Loucy (cell line): Measurements from ENCODE around the gene RABAC1.

Experiments used
- H2AFZ ChIP-seq: fragments of 200-600 bp; sonication (generic); 2 replicates; pipeline ENCODE4 v1.6.0; 2016; ENCODE audit warnings: antibody characterized with exemption, mild to moderate bottlenecking, low read length, moderate library complexity
- H3F3A ChIP-seq: fragments of 200-600 bp; 2 replicates; pipeline ENCODE4 v1.6.0; 2016; ENCODE audit warnings: antibody characterized with exemption, low read depth, mild to moderate bottlenecking
- H3K27me3 ChIP-seq: fragments of 200-600 bp; sonication (generic); 2 replicates; pipeline ENCODE4 v1.6.1; 2014; ENCODE audit warnings: low read length, mild to moderate bottlenecking; ENCODE audit not compliant: insufficient read depth, poor library complexity, severe bottlenecking
- H3K36me3 ChIP-seq: fragments of 200-600 bp; sonication (generic); 2 replicates; pipeline ENCODE4 v1.6.1; 2016; ENCODE audit warnings: low read length; ENCODE audit not compliant: insufficient read depth
- H3K4me1 ChIP-seq: fragments of 200-600 bp; sonication (generic); 2 replicates; pipeline ENCODE4 v1.5.1; 2014; ENCODE audit warnings: low read length, mild to moderate bottlenecking; ENCODE audit not compliant: insufficient read depth, poor library complexity, severe bottlenecking
- H3K4me2 ChIP-seq: fragments of 200-600 bp; sonication (generic); 2 replicates; pipeline ENCODE4 v1.6.0; 2014; ENCODE audit warnings: antibody characterized with exemption, low read length, low read depth, mild to moderate bottlenecking; ENCODE audit not compliant: poor library complexity, severe bottlenecking
- H3K4me3 ChIP-seq: fragments of 200-600 bp; sonication (generic); 2 replicates; pipeline ENCODE4 v1.5.1; 2014; ENCODE audit warnings: low read length, mild to moderate bottlenecking, mixed read lengths; ENCODE audit not compliant: poor library complexity, severe bottlenecking
- H3K79me2 ChIP-seq: fragments of 200-600 bp; sonication (generic); 2 replicates; pipeline ENCODE4 v1.6.1; 2014; ENCODE audit warnings: low read length; ENCODE audit not compliant: insufficient read depth
- H3K9ac ChIP-seq: fragments of 200-600 bp; sonication (generic); 2 replicates; pipeline ENCODE4 v1.6.0; 2014; ENCODE audit warnings: mild to moderate bottlenecking, low read depth, low read length, moderate library complexity; ENCODE audit not compliant: poor library complexity, severe bottlenecking
- H3K9me2 ChIP-seq: fragments of 200-600 bp; sonication (generic); replicated peaks from 2 replicates; pipeline ENCODE4 v1.6.1; 2016; ENCODE audit warnings: low read depth, low read length, mixed read lengths
- H3K9me3 ChIP-seq: fragments of 200-600 bp; sonication (generic); 2 replicates; pipeline ENCODE4 v1.6.1; 2014; ENCODE audit warnings: mild to moderate bottlenecking, antibody characterized with exemption, low read length, low read depth; ENCODE audit not compliant: insufficient read depth
- H4K20me1 ChIP-seq: fragments of 200-600 bp; sonication (generic); 2 replicates; pipeline ENCODE4 v1.6.0; 2014; ENCODE audit warnings: antibody characterized with exemption, low read length, mild to moderate bottlenecking; ENCODE audit not compliant: insufficient read depth, poor library complexity, severe bottlenecking
- CTCF ChIP-seq: fragments of 200-600 bp; sonication (generic); conservative IDR thresholded peaks from 2 replicates; pipeline ENCODE4 v1.5.1; 2014; ENCODE audit warnings: mild to moderate bottlenecking, antibody characterized with exemption, low read length
- EZH2phosphoT487 ChIP-seq: fragments of 200-600 bp; IDR thresholded peaks from 2 replicates; pipeline ENCODE4 v1.6.1; 2018; ENCODE audit warnings: antibody characterized with exemption, mild to moderate bottlenecking, moderate library complexity, borderline replicate concordance

The RABAC1 gene

GRCh38 chr19:41912899-41913537 lies 46.1 kb downstream of the RABAC1 start:
- Histone ChIP-seq H4K20me1 (no peaks in the 10 kb centered on the region), H3K27me3 (no peaks in the 10 kb centered on the region), H3K36me3 (no peaks in the 10 kb centered on the region; the same call in 1 of the 2 replicates), H3K4me1 (no peaks in the 10 kb centered on the region), H3K9me3 (no peaks in the 10 kb centered on the region), H3F3A (no peaks in the 10 kb centered on the region), H3K9ac (no peak overlapping the region), H3K4me3 (no peak overlapping the region), H3K4me2 (no peak overlapping the region), H3K79me2 (no peaks in the 10 kb centered on the region), H2AFZ (no peak overlapping the region), H3K9me2 (no peaks in the 10 kb centered on the region)
- TF ChIP-seq EZH2phosphoT487 (no peak), CTCF (no peak)

GRCh38 chr19:41911889-41912731 lies 47.0 kb downstream of the RABAC1 start:
- Histone ChIP-seq H3K9ac (no peak overlapping the region), H3K27me3 (no peaks in the 10 kb centered on the region), H4K20me1 (no peaks in the 10 kb centered on the region), H3K79me2 (no peaks in the 10 kb centered on the region), H3K36me3 (no peaks in the 10 kb centered on the region; the same call in 1 of the 2 replicates), H3K4me2 (no peak overlapping the region), H3K9me3 (no peaks in the 10 kb centered on the region), H3K9me2 (no peaks in the 10 kb centered on the region), H2AFZ (no peak overlapping the region), H3K4me1 (no peaks in the 10 kb centered on the region), H3F3A (no peaks in the 10 kb centered on the region), H3K4me3 (no peak overlapping the region)
- TF ChIP-seq EZH2phosphoT487: no peak
- no peak for TF ChIP-seq CTCF

GRCh38 chr19:41910992-41911888 lies 47.9 kb downstream of the RABAC1 start:
- Histone ChIP-seq H3K4me1 (no peaks in the 10 kb centered on the region), H3K4me2 (no peak overlapping the region), H4K20me1 (no peaks in the 10 kb centered on the region), H3K27me3 (no peaks in the 10 kb centered on the region), H3K9me2 (no peaks in the 10 kb centered on the region), H3F3A (no peaks in the 10 kb centered on the region), H3K36me3 (peaks cover 7% of the 10 kb centered on the region; the same call in 1 of the 2 replicates), H3K79me2 (no peaks in the 10 kb centered on the region), H2AFZ (no peak overlapping the region), H3K9ac (no peak overlapping the region), H3K9me3 (no peaks in the 10 kb centered on the region), H3K4me3 (no peak overlapping the region)
- no peak for TF ChIP-seq CTCF
- TF ChIP-seq EZH2phosphoT487: no peak
